Stomach (tissue), 4 donors: Measurements from ENCODE around the gene CNBP.
"Not testable (repeated sequence)": the region's sequence is repeated elsewhere in the genome, so short reads cannot be mapped to it uniquely, and the experiment has no call there.

Source experiments
- EP300 ChIP-seq: sonication (generic); formaldehyde crosslinking; IDR thresholded peaks from one replicate; pipeline ENCODE4 v1.6.1; 2017; ENCODE audit warnings: antibody characterized with exemption
- POLR2A ChIP-seq, 4 donors: fragments of 450-650 bp; IDR thresholded peaks; one replicate each; pipeline ENCODE4 v1.6.1; 2016; ENCODE audit warnings: antibody characterized with exemption in 4 of 4, control low read depth in 2 of 4, mild to moderate bottlenecking in 1 of 4, moderate library complexity in 1 of 4
- POLR2AphosphoS5 ChIP-seq, 3 donors: sonication (generic); formaldehyde crosslinking; IDR thresholded peaks; one replicate each; pipeline ENCODE4 v1.6.1; 2016; ENCODE audit warnings: antibody characterized with exemption in 3 of 3
- TF ChIP-seq, protein P1 (sequence below), 7 experiments: fragments of 450-650 bp in 4 of 7; fragments of 200-600 bp in 3 of 7; sonication (generic) in 3 of 7; IDR thresholded peaks; one replicate each; pipeline ENCODE4 v1.5.1; 2016 to 2019; ENCODE audit warnings: antibody characterized with exemption in 7 of 7, control low read depth in 2 of 7, mild to moderate bottlenecking in 1 of 7

DNA sequence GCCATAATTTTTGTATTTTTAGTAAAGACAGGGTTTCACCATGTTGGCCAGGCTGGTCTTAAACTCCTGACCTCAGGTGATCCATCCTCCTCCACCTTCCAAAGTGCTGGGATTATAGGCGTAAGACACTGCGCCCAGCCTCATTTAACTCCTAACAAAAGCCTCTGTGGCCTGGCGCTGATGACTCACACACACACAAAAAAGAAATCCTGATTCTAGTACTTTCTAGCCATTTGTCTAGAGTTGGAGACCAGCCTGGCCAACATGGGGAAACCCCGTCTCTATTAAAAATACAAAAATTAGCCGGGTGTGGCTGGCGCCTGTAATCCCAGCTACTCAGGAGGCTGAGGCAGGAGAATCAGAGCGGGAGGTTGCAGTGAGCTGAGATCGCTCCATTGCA lies 6.1 kb upstream of the CNBP start:
- TF ChIP-seq, protein P1, sequence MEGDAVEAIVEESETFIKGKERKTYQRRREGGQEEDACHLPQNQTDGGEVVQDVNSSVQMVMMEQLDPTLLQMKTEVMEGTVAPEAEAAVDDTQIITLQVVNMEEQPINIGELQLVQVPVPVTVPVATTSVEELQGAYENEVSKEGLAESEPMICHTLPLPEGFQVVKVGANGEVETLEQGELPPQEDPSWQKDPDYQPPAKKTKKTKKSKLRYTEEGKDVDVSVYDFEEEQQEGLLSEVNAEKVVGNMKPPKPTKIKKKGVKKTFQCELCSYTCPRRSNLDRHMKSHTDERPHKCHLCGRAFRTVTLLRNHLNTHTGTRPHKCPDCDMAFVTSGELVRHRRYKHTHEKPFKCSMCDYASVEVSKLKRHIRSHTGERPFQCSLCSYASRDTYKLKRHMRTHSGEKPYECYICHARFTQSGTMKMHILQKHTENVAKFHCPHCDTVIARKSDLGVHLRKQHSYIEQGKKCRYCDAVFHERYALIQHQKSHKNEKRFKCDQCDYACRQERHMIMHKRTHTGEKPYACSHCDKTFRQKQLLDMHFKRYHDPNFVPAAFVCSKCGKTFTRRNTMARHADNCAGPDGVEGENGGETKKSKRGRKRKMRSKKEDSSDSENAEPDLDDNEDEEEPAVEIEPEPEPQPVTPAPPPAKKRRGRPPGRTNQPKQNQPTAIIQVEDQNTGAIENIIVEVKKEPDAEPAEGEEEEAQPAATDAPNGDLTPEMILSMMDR (IDR thresholded peaks at IDR 0.05): not testable (repeated sequence)
- TF ChIP-seq POLR2AphosphoS5 (IDR thresholded peaks at IDR 0.05); POLR2A (IDR thresholded peaks at IDR 0.05); EP300: not testable (repeated sequence)
